HEK293 (cell line): ENCODE results near the gene CAMKMT.

Experiments used
- CTCF ChIA-PET: fragments of 350-600 bp; formaldehyde crosslinking; extraction: SDS; loops from one replicate; lab custom pipeline; 2021; ENCODE audit warnings: antibody characterized with exemption; lab: Yijun Ruan, JAX
- POLR2A ChIA-PET: fragments of 300-600 bp; formaldehyde crosslinking; extraction: SDS; loops from one replicate; lab custom pipeline; 2020; ENCODE audit warnings: antibody characterized with exemption, inconsistent platforms; lab: Yijun Ruan, JAX
- H3K27ac ChIP-seq: fragments of 200-500 bp; sonication (Bioruptor generic); 2 replicates; pipeline ENCODE4 v1.5.1; 2014; ENCODE audit warnings: low read depth, low read length, control low read depth, inconsistent platforms; ENCODE audit errors: extremely low read depth
- H3K36me3 ChIP-seq, 2 experiments: fragments of 200-500 bp in 1 of 2; sonication (Bioruptor generic) in 1 of 2; 1 replicate in 1 of 2; 2 replicates in 1 of 2; pipeline ENCODE4 v1.5.1; 2014 to 2017; ENCODE audit warnings: inconsistent platforms in 2 of 2, low read length in 2 of 2; ENCODE audit not compliant: control insufficient read depth in 2 of 2, insufficient read depth in 1 of 2
- H3K4me1 ChIP-seq: fragments of 200-500 bp; sonication (Bioruptor generic); 2 replicates; pipeline ENCODE4 v1.5.1; 2014; ENCODE audit warnings: mild to moderate bottlenecking, low read length, inconsistent platforms; ENCODE audit not compliant: control insufficient read depth, insufficient read depth
- H3K4me3 ChIP-seq: 2 replicates; pipeline ENCODE4 v1.5.1; 2011; ENCODE audit warnings: low read depth, mild to moderate bottlenecking, control low read depth, low read length, moderate library complexity
- H3K9me3 ChIP-seq: fragments of 200-500 bp; sonication (Bioruptor generic); 2 replicates; pipeline ENCODE4 v1.5.1; 2014; ENCODE audit warnings: low read depth, low read length, inconsistent platforms; ENCODE audit not compliant: control insufficient read depth, insufficient read depth
- GLI2 ChIP-seq: fragments of 450-650 bp; formaldehyde crosslinking; IDR thresholded peaks from 2 replicates; pipeline ENCODE4; 2017; ENCODE audit warnings: missing biosample characterization, missing genetic modification characterization, low read depth, borderline replicate concordance
- HOXA7 ChIP-seq: sonication (generic); formaldehyde crosslinking; IDR thresholded peaks from 2 replicates; pipeline ENCODE4 v1.8.1; 2022; ENCODE audit warnings: missing genetic modification reagents, borderline replicate concordance
- KLF1 ChIP-seq: fragments of 450-650 bp; formaldehyde crosslinking; IDR thresholded peaks from 2 replicates; pipeline ENCODE4 v1.5.1; 2016; ENCODE audit warnings: missing biosample characterization, missing genetic modification characterization
- KLF7 ChIP-seq: fragments of 450-650 bp; formaldehyde crosslinking; IDR thresholded peaks from 2 replicates; pipeline ENCODE4 v1.5.1; 2016; ENCODE audit warnings: missing biosample characterization, missing genetic modification characterization, borderline replicate concordance
- MYNN ChIP-seq: fragments of 450-650 bp; formaldehyde crosslinking; IDR thresholded peaks from 2 replicates; pipeline ENCODE4 v1.5.1; 2016; ENCODE audit warnings: missing biosample characterization, missing genetic modification characterization, borderline replicate concordance
- MZF1 ChIP-seq: fragments of 450-650 bp; formaldehyde crosslinking; IDR thresholded peaks from 2 replicates; pipeline ENCODE4 v1.5.1; 2017; ENCODE audit warnings: missing biosample characterization, missing genetic modification characterization, borderline replicate concordance
- TRIM28 ChIP-seq: IDR thresholded peaks from 2 replicates; pipeline ENCODE4 v1.6.1; 2011; ENCODE audit warnings: low read length, control low read depth, borderline replicate concordance
- ZFP3 ChIP-seq: fragments of 450-650 bp; formaldehyde crosslinking; IDR thresholded peaks from 2 replicates; pipeline ENCODE4 v1.5.1; 2016; ENCODE audit warnings: low read depth, missing biosample characterization, missing genetic modification characterization
- ZFP37 ChIP-seq: fragments of 450-650 bp; formaldehyde crosslinking; IDR thresholded peaks from 2 replicates; pipeline ENCODE4 v1.5.1; 2016; ENCODE audit warnings: missing biosample characterization, missing genetic modification characterization
- ZNF10 ChIP-seq: fragments of 450-650 bp; formaldehyde crosslinking; IDR thresholded peaks from 2 replicates; pipeline ENCODE4 v1.5.1; 2017; ENCODE audit warnings: missing biosample characterization, missing genetic modification characterization
- ZNF16 ChIP-seq: fragments of 450-650 bp; formaldehyde crosslinking; IDR thresholded peaks from 2 replicates; pipeline ENCODE4 v1.5.1; 2016; ENCODE audit warnings: low read depth, missing biosample characterization, missing genetic modification characterization
- ZNF248 ChIP-seq: fragments of 450-650 bp; formaldehyde crosslinking; IDR thresholded peaks from 2 replicates; pipeline ENCODE4 v1.5.1; 2017; ENCODE audit warnings: missing biosample characterization, missing genetic modification characterization
- ZNF311 ChIP-seq: fragments of 450-650 bp; formaldehyde crosslinking; IDR thresholded peaks from 2 replicates; pipeline ENCODE4 v1.5.1; 2017; ENCODE audit warnings: missing biosample characterization, missing genetic modification characterization, borderline replicate concordance
- ZNF37A ChIP-seq: fragments of 450-650 bp; IDR thresholded peaks from 2 replicates; pipeline ENCODE4 v1.5.1; 2018; ENCODE audit warnings: missing biosample characterization, missing genetic modification characterization
- ZNF473 ChIP-seq: fragments of 450-650 bp; formaldehyde crosslinking; IDR thresholded peaks from 2 replicates; pipeline ENCODE4 v1.5.1; 2017; ENCODE audit warnings: missing biosample characterization, missing genetic modification characterization
- ZNF610 ChIP-seq: fragments of 450-650 bp; formaldehyde crosslinking; IDR thresholded peaks from 2 replicates; pipeline ENCODE4 v1.5.1; 2016; ENCODE audit warnings: missing biosample characterization, missing genetic modification characterization, borderline replicate concordance
- ZNF624 ChIP-seq: fragments of 450-650 bp; formaldehyde crosslinking; IDR thresholded peaks from 2 replicates; pipeline ENCODE4 v1.5.1; 2017; ENCODE audit warnings: missing biosample characterization, missing genetic modification characterization
- ZNF629 ChIP-seq: fragments of 450-650 bp; formaldehyde crosslinking; IDR thresholded peaks from 2 replicates; pipeline ENCODE4 v1.5.1; 2017; ENCODE audit warnings: missing biosample characterization, missing genetic modification characterization
- ZNF664 ChIP-seq: fragments of 450-650 bp; formaldehyde crosslinking; IDR thresholded peaks from 2 replicates; pipeline ENCODE4 v1.5.1; 2016; ENCODE audit warnings: missing biosample characterization, missing genetic modification characterization
- TF ChIP-seq, protein P1 (sequence below): fragments of 450-650 bp; formaldehyde crosslinking; IDR thresholded peaks from 2 replicates; pipeline ENCODE4 v1.5.1; 2017; ENCODE audit warnings: missing biosample characterization, missing genetic modification characterization
- TF ChIP-seq, protein P2 (sequence below): fragments of 450-650 bp; formaldehyde crosslinking; IDR thresholded peaks from 2 replicates; pipeline ENCODE4 v1.5.1; 2016; ENCODE audit warnings: missing biosample characterization, missing genetic modification characterization
- TF ChIP-seq, protein P3 (sequence below): fragments of 450-650 bp; formaldehyde crosslinking; conservative IDR thresholded peaks from 2 replicates; pipeline ENCODE4 v1.5.1; 2016; ENCODE audit warnings: low read depth, missing biosample characterization, missing genetic modification characterization

The CAMKMT gene

DNA sequence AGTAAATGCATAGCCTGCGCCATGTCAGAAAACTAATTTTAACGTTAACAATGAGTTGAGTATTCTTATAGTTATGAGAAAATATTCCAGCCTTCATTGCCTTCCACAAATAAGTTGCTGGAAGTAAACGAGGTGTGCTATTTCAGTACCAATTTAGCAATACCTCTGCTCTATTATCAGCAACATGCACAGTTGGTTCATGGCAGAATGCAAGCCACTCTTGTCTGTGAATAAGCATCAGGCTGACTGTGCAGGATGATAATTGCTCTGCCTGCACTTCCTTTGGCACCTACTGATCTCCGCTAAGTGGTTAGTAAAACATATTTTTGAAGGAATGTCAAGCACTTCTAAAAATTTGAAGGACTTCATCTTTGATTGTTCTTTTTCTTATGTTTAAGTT lies 317.8 kb downstream of the CAMKMT start (continued):
- no peak for TF ChIP-seq ZNF37A (tag by site-specific recombination)
- TF ChIP-seq, protein P1, sequence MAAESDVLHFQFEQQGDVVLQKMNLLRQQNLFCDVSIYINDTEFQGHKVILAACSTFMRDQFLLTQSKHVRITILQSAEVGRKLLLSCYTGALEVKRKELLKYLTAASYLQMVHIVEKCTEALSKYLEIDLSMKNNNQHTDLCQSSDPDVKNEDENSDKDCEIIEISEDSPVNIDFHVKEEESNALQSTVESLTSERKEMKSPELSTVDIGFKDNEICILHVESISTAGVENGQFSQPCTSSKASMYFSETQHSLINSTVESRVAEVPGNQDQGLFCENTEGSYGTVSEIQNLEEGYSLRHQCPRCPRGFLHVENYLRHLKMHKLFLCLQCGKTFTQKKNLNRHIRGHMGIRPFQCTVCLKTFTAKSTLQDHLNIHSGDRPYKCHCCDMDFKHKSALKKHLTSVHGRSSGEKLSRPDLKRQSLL (tag by site-specific recombination): no peak
- no peak for TF ChIP-seq ZNF629 (tag by site-specific recombination)
- TF ChIP-seq KLF7: no peak
- TF ChIP-seq, all 188 proteins: peak for 0

DNA sequence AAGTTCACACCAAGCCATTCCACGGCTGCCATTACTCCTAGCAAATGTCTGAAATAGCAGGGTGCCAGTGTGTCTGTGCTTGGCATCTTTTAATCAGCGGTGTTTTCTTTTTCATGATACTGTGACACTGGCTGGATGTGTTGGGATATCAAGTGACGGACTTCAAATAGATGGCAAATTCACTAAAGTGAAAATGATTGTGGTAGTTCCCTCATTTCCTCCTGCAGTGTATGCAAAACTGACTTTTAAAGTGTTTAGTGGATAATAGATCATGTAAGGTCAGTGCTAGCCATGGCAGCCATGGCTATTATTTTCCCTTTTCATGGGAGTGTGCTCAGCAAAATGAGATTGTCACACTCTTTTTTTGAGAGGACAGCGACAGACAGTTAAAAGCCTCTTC lies 318.2 kb downstream of the CAMKMT start:
- ChIA-PET CTCF (no interaction called here), POLR2A (no interaction called here)
- TF ChIP-seq ZNF624: no peak
- H3K4me1 ChIP-seq: peaks cover 9% of the 10 kb centered on the region
- no peaks in the 10 kb centered on the region for H3K9me3 ChIP-seq
- H3K4me3 ChIP-seq: no peak overlapping the region
- no peaks in the 10 kb centered on the region for H3K36me3 ChIP-seq
- no peak overlapping the region for H3K27ac ChIP-seq

DNA sequence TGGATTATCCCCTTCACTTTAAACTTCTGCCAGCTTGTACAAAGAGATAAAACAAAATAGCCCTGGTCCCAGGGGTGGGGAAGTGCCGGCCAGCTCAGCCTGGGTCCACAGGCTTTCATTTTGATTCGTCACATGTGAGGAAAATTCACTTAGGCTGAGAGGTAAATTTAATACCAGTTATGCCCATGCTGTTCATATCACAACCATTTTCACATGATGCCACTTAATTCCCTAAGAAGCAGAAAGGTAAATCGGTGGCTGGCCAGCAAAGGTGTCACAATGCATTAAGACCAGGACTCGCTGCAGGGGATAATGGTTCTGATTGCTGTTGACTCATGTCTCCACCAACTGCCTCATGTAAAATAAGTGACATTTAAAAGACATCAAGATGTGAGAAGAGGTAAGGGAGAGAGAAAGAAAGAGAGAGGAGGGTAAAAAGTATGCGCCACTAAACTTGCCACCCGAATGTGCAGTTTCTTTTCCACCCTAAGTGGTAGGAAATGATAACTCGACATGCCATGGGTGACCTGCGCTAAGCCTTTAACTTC lies 318.8 kb downstream of the CAMKMT start:
- no peak overlapping the region for H3K27ac ChIP-seq
- TF ChIP-seq ZNF664 (tag by site-specific recombination) (no peak), MZF1 (tag by site-specific recombination) (no peak), ZNF473 (tag by site-specific recombination) (no peak), KLF1 (tag by site-specific recombination) (no peak), ZFP37 (tag by site-specific recombination) (no peak), ZNF311 (no peak), GLI2 (no peak), TRIM28 (no peak), ZFP3 (no peak), ZNF16 (tag by site-specific recombination) (no peak), ZNF10 (tag by site-specific recombination) (no peak), MYNN (tag by site-specific recombination) (no peak), HOXA7 (CRISPR knock-in tag) (no peak), ZNF248 (tag by site-specific recombination) (no peak), ZNF610 (tag by site-specific recombination) (no peak)
- TF ChIP-seq, protein P2, sequence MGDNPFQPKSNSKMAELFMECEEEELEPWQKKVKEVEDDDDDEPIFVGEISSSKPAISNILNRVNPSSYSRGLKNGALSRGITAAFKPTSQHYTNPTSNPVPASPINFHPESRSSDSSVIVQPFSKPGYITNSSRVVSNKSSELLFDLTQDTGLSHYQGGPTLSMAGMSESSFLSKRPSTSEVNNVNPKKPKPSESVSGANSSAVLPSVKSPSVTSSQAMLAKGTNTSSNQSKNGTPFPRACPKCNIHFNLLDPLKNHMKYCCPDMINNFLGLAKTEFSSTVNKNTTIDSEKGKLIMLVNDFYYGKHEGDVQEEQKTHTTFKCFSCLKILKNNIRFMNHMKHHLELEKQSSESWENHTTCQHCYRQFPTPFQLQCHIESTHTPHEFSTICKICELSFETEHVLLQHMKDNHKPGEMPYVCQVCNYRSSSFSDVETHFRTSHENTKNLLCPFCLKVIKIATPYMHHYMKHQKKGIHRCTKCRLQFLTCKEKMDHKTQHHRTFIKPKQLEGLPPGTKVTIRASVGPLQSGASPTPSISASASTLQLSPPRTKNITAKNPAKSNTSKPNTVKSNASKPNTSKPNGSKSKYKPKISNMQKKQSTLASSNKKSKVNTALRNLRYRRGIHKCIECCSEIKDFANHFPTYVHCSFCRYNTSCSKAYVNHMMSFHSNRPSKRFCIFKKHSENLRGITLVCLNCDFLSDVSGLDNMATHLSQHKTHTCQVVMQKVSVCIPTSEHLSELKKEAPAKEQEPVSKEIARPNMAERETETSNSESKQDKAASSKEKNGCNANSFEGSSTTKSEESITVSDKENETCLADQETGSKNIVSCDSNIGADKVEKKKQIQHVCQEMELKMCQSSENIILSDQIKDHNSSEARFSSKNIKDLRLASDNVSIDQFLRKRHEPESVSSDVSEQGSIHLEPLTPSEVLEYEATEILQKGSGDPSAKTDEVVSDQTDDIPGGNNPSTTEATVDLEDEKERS: no peak
- TF ChIP-seq, protein P3, sequence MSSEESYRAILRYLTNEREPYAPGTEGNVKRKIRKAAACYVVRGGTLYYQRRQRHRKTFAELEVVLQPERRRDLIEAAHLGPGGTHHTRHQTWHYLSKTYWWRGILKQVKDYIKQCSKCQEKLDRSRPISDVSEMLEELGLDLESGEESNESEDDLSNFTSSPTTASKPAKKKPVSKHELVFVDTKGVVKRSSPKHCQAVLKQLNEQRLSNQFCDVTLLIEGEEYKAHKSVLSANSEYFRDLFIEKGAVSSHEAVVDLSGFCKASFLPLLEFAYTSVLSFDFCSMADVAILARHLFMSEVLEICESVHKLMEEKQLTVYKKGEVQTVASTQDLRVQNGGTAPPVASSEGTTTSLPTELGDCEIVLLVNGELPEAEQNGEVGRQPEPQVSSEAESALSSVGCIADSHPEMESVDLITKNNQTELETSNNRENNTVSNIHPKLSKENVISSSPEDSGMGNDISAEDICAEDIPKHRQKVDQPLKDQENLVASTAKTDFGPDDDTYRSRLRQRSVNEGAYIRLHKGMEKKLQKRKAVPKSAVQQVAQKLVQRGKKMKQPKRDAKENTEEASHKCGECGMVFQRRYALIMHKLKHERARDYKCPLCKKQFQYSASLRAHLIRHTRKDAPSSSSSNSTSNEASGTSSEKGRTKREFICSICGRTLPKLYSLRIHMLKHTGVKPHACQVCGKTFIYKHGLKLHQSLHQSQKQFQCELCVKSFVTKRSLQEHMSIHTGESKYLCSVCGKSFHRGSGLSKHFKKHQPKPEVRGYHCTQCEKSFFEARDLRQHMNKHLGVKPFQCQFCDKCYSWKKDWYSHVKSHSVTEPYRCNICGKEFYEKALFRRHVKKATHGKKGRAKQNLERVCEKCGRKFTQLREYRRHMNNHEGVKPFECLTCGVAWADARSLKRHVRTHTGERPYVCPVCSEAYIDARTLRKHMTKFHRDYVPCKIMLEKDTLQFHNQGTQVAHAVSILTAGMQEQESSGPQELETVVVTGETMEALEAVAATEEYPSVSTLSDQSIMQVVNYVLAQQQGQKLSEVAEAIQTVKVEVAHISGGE (tag by site-specific recombination): no peak
- H3K36me3 ChIP-seq: no peaks in the 10 kb centered on the region
- ChIA-PET CTCF (no interaction called here), POLR2A (no interaction called here)
- no peak overlapping the region for H3K4me3 ChIP-seq
- no peaks in the 10 kb centered on the region for H3K9me3 ChIP-seq
- H3K4me1 ChIP-seq: peaks cover 6% of the 10 kb centered on the region; the same call in 1 of the 2 replicates
